Activated effector memory CD4-positive, alpha-beta T cell treated with Interleukin-2 at 50 U/mL for 16 hours (primary cell): ENCODE results near the gene MYADML2.
A peak's percentile ranks its signal among the peaks of the same experiment; 100 is the strongest.

Source experiments
- DNase-seq: peaks from one replicate; pipeline ENCODE4 v3.0.0-alpha.2; 2020

Gene MYADML2

GRCh38 chr17:81978524-81979298 lies 31.7 kb upstream of the MYADML2 start:
- no peak for DNase-seq

- DNase-seq: peak; percentile 84
These were observed 30.3 kb upstream of the MYADML2 start, which contains the start of gene ASPSCR1 for GRCh38 chr17:81977211-81977808. Gene ASPSCR1 (plus strand): TSS chr17:81977629. CDS start chr17:81977647, 18 bp downstream.

GRCh38 chr17:81976332-81977210 lies 29.5 kb upstream of the MYADML2 start:
- no peak for DNase-seq

- no peak for DNase-seq
These were observed 26.4 kb upstream of the MYADML2 start for GRCh38 chr17:81973432-81973831.

GRCh38 chr17:81968850-81969812 lies 22.1 kb upstream of the MYADML2 start:
- no peak for DNase-seq

- DNase-seq: no peak
These were observed 21.3 kb upstream of the MYADML2 start for GRCh38 chr17:81968396-81968745.

GRCh38 chr17:81967533-81968395 lies 20.7 kb upstream of the MYADML2 start:
- DNase-seq: peak; percentile 82

- no peak for DNase-seq
These were observed 20.2 kb upstream of the MYADML2 start for GRCh38 chr17:81967244-81967532.

GRCh38 chr17:81966343-81967243 lies 19.6 kb upstream of the MYADML2 start:
- no peak for DNase-seq

- DNase-seq: no peak
These were observed 17.2 kb upstream of the MYADML2 start for GRCh38 chr17:81964081-81964849.

- DNase-seq: no peak
These were observed 15.7 kb upstream of the MYADML2 start for GRCh38 chr17:81962499-81963441.

- no peak for DNase-seq
These were observed 14.8 kb upstream of the MYADML2 start for GRCh38 chr17:81961521-81962498.

- DNase-seq: no peak
These were observed 14.1 kb upstream of the MYADML2 start, which contains the start of gene NOTUM for GRCh38 chr17:81961087-81961511. Gene NOTUM (minus strand): TSS chr17:81961187. CDS start chr17:81960909, 278 bp downstream.

GRCh38 chr17:81960130-81960958 lies 13.3 kb upstream of the MYADML2 start:
- DNase-seq: no peak

GRCh38 chr17:81959362-81960129 lies 12.5 kb upstream of the MYADML2 start:
- DNase-seq: peak; percentile 74
